GM21528 (cell line): ENCODE results near the gene ANKS3.

Experiments used
- ATAC-seq: cut with Tn5 transposase; IDR thresholded peaks from one replicate; pipeline ENCODE4 v1.9.1; 2021; ENCODE audit warnings: mild to moderate bottlenecking, moderate library complexity; ENCODE audit not compliant: unreplicated experiment, low FRiP score

Gene ANKS3, protein sequence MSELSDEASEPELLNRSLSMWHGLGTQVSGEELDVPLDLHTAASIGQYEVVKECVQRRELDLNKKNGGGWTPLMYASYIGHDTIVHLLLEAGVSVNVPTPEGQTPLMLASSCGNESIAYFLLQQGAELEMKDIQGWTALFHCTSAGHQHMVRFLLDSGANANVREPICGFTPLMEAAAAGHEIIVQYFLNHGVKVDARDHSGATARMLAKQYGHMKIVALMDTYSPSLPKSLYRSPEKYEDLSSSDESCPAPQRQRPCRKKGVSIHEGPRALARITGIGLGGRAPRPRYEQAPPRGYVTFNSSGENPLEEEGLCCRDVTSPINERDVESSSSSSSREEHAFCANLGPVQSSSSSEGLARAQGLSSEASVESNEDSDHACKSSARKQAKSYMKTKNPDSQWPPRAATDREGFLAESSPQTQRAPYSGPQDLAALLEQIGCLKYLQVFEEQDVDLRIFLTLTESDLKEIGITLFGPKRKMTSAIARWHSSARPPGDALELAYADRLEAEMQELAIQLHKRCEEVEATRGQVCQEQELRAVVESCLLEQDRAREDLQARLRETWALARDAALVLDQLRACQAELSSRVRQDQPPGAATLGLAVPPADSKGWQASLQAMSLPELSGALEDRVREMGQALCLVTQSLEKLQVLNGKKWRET

DNA sequence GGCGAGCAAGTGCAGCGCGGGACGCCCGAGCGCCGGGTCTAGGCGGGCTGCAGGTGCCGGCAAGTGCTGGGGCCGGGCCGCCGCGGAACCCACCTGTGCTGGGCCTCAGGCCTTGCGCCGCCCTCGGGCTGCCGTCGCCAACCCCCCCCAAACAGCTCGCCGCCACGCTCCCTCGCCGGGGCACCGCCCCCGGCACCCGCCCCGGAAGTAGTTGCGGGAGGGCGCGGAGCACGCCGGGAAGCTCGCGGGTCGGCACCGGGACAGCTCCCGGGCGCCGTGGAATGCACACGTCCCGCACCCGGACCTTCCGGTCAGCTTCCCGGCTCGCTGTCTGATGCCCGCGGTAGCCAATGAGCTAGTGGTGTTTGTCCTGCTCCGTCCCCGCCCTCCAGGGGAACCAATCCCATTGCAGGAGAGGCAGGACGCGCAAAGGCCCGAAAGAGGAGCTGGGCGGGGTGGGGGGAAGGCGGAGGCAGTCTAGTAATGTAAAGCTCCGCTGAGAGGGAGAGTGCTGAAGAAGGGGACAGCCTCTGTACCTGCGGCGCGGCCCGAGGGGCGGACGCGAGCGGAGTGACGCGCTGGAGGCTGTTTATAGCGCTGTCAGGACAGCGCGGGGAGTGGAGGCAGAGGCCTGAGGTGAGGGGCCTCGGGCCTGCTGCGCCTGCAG, at the start of gene ANKS3, which contains the start of gene DNAAF8:
TSS of gene ANKS3 (minus strand) at position 209 of the 667 bp plus-strand sequence. CDS start 4,122 bp downstream, outside the sequence.
TSS of gene DNAAF8 (plus strand) at position 475 of the 667 bp plus-strand sequence. CDS start 1,978 bp downstream, outside the sequence.
- peak; percentile 80 for ATAC-seq

DNA sequence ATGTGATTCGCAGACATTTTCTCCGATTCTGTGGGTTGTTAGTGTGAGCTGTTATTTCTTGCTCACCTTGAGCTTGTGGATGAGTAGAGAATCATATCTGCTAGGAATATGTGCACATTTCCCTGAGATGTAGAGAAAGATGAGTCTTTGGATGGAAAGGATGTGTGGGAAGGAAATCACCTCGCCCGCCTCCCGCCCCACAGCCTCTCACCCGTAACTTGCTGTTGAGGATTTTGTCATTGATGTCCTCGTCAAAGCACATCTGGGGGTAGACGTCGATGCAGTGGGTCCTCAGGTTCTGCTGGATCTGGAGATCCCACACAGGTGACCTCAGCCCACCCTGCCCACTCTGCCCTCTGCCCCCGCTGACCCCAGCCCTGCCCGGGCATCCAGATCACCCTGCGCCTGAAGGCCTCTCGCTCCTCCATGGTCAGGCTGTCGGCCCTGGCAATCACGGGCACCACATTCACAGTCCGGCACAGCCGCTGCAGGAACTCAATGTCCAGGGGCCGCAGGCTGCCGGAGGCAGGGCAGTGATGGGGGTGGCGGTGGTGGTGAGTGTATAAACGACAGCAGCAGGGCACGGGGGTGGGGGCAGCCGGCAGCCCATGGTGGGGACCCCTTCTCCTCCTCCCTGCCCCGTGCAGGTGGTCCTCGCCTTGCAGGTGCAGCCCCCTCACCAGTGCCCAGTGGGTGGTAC, 49.3 kb upstream of the ANKS3 start:
- ATAC-seq = no peak

DNA sequence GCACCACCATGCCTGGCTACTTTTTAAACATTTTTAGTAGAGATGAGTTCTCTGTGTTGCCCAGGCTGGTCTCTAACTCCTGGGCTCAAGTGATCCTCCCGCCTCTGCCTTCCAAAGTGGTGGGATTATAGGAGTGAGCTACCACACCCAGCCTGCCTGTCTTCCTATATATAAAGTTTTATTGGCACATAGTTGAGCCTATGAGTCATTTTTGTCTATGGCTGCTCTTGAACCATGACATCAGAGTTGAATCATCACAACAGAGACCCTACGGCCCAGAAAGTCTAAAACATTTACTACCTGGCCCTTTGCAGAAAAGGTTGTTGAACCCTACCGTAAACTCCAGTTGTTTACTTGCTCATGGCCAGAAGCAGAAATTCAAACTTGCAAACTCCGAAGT, 46.2 kb upstream of the ANKS3 start:
- no peak for ATAC-seq

DNA sequence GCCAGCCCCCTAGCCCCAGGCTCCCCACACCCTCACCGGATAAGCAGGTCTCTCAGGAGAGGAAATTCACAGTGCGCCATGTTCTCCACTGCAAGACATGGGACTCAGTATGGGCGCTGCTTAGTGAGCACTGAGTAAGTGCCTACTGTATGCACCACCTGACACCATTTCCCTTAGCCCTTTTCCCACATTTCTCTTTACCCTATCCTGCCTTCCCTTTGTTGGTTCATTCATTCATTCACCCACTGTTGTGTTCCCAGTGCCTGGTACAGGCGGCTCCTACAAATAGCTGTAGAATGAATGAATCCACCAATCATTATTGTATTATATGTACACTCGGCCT, 44.0 kb upstream of the ANKS3 start:
- ATAC-seq = no peak

DNA sequence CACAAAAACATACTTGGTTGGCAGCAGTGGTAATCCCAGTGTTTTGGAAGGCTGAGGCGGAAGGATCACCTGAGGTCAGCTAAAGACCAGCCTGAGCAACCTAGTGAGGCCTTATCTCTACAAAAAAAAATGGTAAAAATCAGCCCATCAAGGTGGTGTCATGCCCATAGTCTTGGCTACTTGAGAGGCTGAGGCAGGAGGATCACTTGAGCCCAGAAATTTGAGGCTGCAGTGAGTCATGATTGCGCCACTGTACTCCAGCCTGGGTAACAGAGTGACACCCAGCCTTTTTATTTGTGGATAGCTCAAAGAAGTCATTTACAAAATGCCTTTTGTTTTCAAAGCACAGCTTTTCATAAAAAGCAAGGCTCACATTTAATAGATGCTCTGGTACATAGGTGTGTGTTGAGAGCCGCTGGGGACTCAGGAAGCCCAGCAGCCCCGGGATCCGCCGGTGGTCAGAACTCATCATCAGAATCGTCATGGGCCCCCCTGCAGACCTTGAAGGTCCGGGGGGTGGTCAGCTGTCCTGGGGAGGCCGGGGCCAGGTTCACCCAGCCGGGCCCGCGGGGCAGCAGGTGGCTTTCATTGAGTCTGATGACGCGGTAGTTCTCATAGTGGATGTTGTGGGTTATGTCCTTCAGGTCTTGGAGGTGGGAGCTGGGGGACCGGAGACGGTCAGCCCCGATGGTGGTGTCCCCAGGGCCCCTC, 43.4 kb upstream of the ANKS3 start:
- no peak for ATAC-seq

DNA sequence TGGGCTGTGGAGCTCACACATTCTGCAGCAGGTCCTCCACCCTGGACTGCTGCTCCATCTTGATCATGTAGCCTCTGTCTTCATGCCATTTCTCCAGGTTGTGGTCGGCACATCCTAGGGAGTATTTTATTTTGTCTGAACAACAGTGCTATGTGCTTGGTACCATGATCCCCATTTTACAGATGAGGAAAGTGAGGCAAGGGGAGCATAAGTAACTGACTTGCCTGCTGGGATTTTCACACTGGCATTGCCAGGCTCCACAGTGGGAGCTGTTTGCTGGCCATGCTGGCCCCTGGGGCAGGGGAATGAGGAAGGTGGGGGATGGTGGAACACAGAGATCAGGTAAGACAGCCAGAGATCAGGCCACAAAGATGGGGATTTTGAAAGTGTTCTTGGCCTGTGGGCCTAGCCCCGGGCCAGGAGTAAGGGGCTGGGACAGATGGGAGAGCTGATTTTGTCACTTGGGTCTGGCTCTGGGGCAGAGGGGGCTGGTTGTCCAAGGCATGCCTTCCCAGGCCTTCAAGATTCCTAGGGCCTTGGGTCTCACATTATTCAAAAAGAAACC, 42.2 kb upstream of the ANKS3 start:
- no peak for ATAC-seq

DNA sequence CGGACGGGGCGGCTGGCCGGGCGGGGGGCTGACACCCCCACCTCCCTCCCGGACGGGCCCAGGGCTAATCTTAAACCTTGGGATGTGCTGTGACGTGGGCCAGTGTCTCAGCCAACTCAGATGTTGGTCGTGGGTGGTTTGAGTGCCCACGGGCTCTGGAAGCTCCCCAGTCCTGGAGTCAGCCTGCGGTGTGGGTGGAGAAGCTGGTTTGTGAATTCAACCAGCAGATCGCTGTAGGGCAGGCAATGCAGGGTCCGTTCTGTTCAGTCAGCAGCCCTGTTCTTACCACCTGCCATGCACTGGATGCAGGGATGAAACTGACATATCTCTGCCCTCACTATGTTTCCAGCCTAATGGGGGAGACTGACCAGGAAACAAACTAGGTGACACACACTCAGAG, 40.9 kb upstream of the ANKS3 start:
- no peak for ATAC-seq

DNA sequence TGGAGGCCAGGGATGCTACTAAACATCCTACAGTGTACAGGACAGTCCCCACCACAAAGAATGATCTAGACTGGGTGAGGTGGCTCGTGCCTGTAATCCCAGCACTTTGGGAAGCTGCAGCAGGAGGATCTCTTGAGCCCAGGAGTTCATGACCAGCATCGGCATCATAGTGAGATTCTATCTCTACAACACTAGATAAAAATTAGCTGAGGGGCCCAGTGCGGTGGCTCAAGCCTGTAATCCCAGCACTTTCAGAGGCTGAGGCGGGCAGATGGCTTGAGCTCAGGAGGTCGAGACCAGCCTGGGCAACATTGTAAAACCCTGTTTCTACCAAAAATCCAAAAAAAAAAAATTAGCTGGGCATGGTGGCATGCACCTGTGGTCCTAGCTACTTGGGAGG, 38.3 kb upstream of the ANKS3 start:
- ATAC-seq = no peak

DNA sequence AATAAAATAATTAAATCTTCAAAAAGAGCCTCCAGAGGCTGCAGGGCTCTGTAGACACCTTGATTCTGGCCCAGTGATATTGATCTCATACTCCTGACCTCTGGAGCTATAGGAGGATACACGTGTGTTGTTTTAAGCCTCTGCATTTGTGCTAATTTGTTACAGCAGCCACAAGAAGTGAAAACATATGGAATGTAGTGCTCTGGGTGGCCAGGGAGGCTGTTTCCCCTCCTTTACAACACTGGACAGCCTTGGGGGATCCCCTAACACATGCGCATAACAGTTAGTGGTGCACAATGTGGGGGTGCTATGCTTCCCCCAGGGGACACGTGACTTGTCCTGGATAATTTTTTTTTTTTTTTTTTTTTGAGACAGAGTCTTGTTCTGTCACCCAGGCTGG, 37.6 kb upstream of the ANKS3 start:
- ATAC-seq = no peak

DNA sequence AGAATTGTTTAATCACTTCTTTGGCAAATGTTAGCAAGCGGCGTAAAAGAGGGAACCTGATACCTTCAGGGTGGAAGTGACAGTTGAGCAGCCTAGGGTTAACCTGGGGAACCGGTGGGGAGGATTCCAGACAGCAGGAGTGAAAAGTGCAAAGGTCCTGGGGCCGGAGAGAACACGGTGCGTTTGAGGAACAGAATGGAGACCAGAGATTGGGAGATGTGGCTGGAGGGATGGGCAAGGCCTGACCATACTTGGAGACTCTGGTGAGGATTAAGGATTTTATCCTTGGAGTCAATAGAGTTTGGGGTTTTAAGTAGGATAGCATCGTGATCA, 35.2 kb upstream of the ANKS3 start:
- no peak for ATAC-seq

DNA sequence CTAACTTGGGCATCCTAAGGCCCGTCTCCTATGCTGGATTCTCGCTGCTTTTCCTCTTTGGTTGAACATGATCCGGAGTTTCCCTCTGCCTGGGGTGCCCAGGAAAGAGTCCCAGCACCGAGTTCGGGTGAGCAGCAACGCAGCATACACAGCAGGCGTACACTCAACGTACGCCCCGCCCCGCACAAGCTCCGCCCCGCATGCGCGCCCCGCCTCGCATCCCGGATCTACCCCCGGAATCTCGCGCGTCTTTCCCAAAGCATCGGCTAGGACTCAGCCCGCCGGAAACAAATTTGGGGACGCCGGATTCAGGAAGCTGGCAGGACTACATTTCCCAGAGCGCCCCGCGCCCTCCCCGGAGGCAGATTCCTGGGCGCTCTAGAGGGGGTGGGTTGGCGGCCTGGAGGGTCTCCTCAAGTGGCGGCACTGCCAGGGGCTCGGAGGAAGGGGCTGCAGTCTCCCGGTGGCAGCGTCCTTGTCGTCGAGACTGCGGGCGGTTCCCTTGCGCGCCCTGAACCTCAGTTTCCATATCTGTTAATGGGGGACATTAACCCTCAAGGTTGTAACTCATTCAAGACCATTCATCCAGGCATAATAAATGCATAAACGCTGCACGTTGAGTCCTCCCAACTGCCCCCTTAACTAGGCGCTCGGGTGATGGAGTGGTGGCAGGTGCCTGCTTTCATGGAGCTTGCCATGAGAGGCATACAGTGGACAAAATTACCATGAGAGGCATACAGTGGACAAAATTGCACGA, 34.7 kb upstream of the ANKS3 start:
- peak; percentile 60 for ATAC-seq

DNA sequence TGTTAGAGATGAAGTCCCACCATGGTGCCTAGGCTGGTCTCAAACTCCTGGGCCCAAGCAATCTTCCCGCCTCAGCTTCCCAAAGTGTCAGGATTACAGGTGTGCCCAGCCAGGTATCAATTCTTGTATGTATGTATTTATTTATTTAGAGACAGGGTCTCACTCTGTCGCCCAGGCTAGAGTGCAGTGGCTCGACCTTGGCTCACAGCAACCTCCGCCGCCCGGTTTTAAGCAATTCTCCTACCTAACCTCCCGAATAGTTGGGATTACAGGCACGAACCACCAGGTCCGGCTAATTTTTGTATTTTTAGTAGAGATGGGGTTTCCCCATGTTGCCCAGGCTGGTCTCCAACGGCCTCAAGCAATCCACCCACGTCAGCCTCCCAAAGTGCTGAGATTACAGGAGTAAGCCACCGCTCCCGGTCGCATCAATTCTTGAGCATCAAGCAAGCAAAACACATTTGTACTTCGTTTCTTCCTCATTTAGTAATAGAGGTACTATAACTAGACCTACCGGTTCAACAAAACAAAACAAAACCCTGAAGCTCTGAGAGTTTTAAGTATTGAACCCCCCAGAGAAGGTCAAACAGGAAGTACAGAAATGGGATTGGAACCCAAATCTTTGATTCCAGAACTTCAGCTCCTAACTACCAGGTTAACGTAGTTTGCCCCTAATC, 33.9 kb upstream of the ANKS3 start:
- no peak for ATAC-seq

DNA sequence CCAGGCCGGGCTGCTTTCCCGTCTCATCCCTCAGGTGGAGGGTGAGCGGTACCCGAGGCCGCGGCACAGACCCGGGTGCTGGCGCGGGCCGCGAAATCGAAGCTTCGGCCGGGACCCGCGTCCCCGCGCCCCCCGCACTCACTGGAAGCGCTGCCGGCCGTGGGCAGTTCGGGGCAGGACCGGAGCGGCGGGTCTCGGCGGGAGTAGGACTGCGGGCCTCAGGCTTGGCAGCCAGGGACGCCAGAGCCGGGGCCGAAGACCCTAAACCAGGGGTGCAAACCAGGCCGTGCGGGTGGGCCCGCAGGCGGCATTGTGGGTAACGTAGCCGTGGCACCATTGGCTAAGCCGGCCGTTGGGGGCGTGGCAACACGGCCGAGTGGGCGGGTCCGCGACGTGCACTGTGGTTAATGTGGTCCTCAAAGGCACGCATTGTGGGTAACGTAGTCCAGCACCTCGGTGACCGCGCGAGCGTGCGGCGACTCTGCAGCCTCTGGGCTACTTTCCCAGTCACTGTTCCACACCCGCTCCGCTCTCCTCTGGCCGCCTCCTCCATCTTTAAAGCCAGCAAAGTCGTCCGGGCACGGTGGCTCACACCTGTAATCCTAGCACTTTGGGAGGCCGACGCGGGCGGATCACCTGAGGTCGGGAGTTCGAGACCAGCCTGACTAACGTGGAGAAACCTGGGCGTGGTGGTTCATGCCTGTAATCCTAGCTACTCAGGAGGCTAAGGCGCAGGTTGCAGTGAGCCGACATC, 33.0 kb upstream of the ANKS3 start, which contains the start of gene ZNF500:
TSS of gene ZNF500 (minus strand) at position 288 of the 754 bp plus-strand sequence. CDS start 1,184 bp downstream, outside the sequence.
- peak; percentile 80 for ATAC-seq

DNA sequence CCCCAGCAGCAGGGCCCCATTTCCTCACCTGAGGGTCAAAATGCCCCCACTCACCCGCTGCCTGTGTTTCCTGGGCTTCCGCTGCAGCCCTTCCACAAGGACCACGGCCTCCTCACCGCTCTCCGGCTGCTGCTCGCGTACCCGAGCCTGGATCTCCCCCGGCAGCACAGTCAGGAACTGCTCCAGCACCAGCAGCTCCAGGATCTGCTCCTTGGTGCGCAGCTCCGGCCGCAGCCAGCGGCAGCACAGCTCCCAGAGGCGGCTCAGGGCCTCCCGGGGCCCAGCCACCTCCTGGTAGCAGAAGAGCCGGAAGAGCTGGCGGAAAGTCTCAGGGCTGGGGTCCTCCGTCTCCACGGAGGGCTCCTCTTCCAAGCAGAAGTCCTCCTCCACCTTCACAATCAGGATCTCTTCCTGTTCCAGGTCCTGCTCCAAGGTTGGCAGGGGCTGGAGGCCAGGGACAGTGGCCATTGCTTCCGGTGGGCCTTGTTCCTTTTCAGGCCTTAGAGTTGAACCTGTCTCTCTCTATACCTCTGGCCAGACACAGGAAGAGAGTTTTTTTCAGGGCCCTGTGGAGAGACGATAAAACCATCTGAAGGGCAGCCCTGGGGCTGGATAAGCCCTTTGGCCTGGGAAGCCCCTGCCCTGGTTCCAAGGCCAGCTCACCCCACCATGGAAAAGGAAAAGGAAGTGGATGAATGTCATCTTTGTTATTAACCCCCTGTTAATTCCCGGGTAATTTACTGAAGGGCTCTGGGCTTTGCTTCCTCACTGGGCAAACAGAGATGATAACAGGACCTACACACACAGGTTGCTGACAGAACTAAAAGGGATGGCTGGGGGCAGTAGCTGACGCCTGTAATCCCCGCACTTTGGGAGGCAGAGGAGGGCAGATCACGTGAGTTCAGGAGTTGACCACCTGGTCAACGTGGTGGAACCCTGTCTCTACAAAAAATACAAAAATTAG, 31.7 kb upstream of the ANKS3 start:
- no peak for ATAC-seq

DNA sequence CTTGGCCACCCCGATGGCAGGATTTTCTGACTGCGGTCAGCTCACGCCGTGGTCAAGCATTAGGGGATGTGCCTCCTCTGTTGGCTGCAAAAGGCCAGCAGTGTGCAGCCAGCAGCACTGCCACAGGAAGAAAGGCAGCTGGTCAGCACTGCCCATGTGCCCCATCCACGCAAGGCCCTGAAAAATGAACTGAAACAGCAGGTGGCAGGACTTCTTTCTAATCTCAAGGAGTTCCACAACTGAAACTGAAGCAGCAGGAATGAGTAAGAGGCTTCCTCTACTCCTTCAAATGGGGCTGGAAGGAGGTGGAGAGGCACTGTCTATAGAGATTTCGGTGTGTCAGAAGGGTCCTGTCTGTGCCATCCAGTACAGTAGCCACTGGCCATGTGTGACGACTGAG, 29.7 kb upstream of the ANKS3 start:
- ATAC-seq = no peak

DNA sequence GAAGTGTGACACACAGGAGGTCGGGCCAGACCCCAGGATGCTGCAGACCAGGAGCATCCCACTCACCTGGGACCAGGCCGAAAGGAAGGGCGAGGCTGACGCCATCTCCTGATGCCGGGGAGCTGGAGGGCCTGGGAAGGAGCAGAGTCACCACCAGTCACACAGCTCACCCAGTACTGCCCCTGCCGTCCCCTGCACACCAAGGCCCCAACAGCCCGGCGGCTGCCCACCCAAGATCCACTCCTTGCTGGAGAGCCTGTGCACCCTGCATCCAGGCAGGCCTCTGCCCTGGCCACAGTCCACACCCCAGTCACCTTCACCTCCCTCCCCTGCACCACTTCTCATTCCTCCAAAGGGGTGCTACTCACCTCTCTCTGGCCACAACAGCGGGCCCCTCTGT, 28.1 kb upstream of the ANKS3 start:
- ATAC-seq = no peak
